22Rv1 (cell line): ENCODE measurements around the gene PPP2R3A.

Experiments
- H3K27ac ChIP-seq: fragments of 450-650 bp; 2 replicates; pipeline ENCODE4 v1.5.1; 2017
- CTCF ChIP-seq: fragments of 450-650 bp; IDR thresholded peaks from 2 replicates; pipeline ENCODE4 v1.5.1; 2017; ENCODE audit warnings: mild to moderate bottlenecking
- ZFX ChIP-seq: fragments of 450-650 bp; IDR thresholded peaks from 2 replicates; pipeline ENCODE4 v1.6.1; 2017; ENCODE audit warnings: antibody characterized with exemption, borderline replicate concordance

The PPP2R3A gene

GRCh38 chr3:135987661-135988060 lies 22.1 kb downstream of the PPP2R3A start:
- no peak overlapping the region for H3K27ac ChIP-seq
- no peak for TF ChIP-seq ZFX
- TF ChIP-seq CTCF: no peak

- TF ChIP-seq ZFX: no peak
- no peak for TF ChIP-seq CTCF
- no peak overlapping the region for H3K27ac ChIP-seq
Observed at GRCh38 chr3:135989242-135989641, 23.7 kb downstream of the PPP2R3A start.

GRCh38 chr3:135990903-135991302 lies 25.4 kb downstream of the PPP2R3A start:
- TF ChIP-seq CTCF: no peak
- no peak for TF ChIP-seq ZFX
- no peak overlapping the region for H3K27ac ChIP-seq

- TF ChIP-seq ZFX (no peak), CTCF (no peak)
- H3K27ac ChIP-seq: no peak overlapping the region
Observed at GRCh38 chr3:135991621-135992020, 26.1 kb downstream of the PPP2R3A start.

GRCh38 chr3:135992072-135992471 lies 26.5 kb downstream of the PPP2R3A start:
- H3K27ac ChIP-seq: no peak overlapping the region
- no peak for TF ChIP-seq ZFX
- no peak for TF ChIP-seq CTCF

GRCh38 chr3:135994708-135995337 lies 29.3 kb downstream of the PPP2R3A start:
- no peak overlapping the region for H3K27ac ChIP-seq
- TF ChIP-seq ZFX: no peak
- TF ChIP-seq CTCF: no peak

GRCh38 chr3:135995766-135996165 lies 30.2 kb downstream of the PPP2R3A start:
- no peak for TF ChIP-seq CTCF
- TF ChIP-seq ZFX: no peak
- H3K27ac ChIP-seq: no peak overlapping the region
